H7 (cell line): ENCODE measurements around the gene PTGR1. TPM values are rescaled to one million over a fixed set of nuclear protein-coding genes. Genes with fewer than 3 reads are reported as not detected.

ENCODE experiments used
- DNase-seq: peaks from one replicate; pipeline ENCODE4 v3.0.0; 2012
- H3K27me3 ChIP-seq: 2 replicates; pipeline ENCODE4 v1.6.0; 2011; ENCODE audit warnings: mild to moderate bottlenecking, low read length; ENCODE audit not compliant: control insufficient read depth, insufficient read depth
- H3K36me3 ChIP-seq: replicated peaks from 2 replicates; pipeline ENCODE4 v1.5.1; 2011; ENCODE audit warnings: low read length; ENCODE audit not compliant: control insufficient read depth, insufficient read depth
- H3K4me3 ChIP-seq: 2 replicates; pipeline ENCODE4 v1.5.1; 2011; ENCODE audit warnings: low read depth, mild to moderate bottlenecking, control low read depth, low read length, moderate library complexity; ENCODE audit not compliant: insufficient read depth
- total RNA-seq: library from RNA; depleted of rRNA; stranded (reverse); fragments of >200 nt; shearing (Covaris generic); gene quantifications from 2 replicates; pipeline ENCODE4 v1.2.3, GENCODE V29; 2014; rRNA removed

The PTGR1 gene
- total RNA-seq, 1 experiment from 2014 or later: 199 TPM

DNA sequence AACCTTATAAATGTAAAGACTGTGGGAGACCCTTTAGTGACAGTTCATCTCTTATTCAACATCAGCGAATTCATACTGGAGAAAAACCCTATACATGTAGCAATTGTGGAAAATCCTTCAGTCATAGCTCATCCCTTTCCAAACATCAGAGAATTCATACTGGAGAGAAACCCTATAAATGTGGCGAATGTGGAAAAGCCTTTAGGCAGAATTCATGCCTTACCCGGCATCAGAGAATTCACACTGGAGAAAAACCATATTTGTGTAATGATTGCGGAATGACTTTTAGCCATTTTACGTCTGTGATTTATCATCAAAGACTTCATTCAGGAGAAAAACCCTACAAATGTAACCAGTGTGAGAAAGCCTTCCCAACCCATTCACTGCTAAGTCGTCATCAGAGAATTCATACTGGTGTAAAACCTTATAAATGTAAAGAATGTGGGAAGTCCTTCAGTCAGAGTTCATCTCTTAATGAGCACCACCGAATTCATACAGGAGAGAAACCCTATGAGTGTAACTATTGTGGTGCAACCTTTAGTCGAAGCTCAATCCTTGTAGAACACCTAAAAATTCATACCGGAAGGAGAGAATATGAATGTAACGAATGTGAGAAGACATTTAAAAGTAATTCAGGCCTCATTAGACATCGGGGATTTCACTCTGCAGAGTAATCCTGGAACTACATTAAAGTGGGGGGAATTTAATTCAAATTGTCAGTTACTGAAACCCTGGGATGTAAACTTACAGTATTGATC, 56.8 kb downstream of the PTGR1 start:
- no peaks in the 10 kb centered on the region for H3K27me3 ChIP-seq
- no peak overlapping the region for H3K4me3 ChIP-seq
- no peak for DNase-seq
- H3K36me3 ChIP-seq: peaks cover 54% of the 10 kb centered on the region

DNA sequence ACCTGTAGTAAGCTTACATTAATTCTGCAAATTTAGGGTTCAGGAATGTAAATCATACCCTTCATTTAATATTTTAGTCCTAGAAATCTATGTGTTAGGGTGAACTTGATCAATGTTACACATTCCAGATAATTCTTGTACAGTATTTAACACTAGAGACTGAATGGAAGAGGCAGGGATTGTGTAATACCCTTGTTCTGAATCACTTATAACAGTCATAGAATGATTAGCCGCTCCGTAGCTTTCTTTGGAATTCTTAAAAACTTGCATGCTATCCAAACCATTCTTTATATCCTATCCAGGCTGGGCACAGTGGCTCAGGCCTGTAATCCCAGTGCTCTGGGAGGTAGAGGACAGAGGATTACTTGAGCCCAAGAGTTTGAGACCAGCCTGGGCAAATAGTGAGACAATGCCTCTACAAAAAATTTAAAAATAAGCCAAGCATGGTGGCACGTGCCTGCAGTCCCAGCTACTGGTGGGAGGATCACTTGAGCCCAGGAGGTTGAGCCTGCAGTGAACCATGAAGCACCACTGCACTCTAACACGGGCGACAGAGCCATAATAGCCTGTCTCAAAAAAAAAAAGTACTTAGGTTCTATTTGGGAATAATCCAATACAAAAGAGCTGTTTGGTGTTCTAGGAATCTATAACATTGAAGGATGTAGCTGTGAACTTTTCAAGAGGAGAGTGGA, 66.2 kb downstream of the PTGR1 start:
- Histone ChIP-seq H3K27me3 (no peaks in the 10 kb centered on the region), H3K4me3 (no peak overlapping the region), H3K36me3 (peaks cover 43% of the 10 kb centered on the region)
- DNase-seq: no peak

DNA sequence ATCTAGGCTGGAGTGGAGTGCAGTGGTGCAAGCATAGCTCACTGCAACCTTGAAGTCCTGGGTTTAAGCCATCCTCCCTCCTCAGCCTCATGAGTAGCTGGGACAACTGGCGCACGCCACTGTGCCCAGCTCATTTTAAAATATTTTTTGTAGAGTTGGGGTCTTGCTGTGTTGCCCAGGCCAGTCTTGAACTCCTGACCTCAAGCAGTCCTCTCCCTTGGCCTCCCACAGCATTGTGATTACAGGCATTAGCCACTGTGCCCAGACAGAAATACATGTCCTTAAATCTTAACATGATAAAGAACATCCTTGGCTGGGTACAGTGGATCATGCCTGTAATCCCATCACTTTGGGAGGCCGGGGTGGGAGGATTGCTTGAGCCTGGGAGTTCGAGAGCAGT, 67.7 kb downstream of the PTGR1 start:
- peaks cover 40% of the 10 kb centered on the region for H3K36me3 ChIP-seq
- DNase-seq: no peak

DNA sequence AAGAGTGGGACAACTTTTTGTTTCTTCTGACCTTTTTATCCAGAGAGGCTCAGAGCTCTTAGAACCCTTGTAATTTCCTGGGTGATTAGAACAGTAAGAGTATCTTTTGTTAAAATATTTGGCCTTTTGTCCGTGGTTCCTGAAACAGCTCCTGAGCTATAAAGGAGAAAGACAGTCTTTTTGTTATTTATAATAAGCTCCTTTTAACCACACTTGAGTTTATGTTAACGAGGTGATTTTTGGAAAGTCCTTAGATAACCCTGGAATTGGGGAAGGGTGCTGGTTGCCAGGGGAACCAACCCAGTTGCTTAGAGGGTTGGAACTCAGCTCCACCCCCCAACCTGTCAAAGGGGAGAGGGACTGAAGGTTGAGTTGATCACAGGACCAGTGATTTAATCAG, 69.7 kb downstream of the PTGR1 start:
- Histone ChIP-seq H3K27me3 (no peaks in the 10 kb centered on the region), H3K4me3 (no peak overlapping the region), H3K36me3 (peaks cover 31% of the 10 kb centered on the region)
- DNase-seq: peak; percentile 59

More for the DNA sequence above, 67.7 kb downstream of the PTGR1 start:
- Histone ChIP-seq H3K27me3 (no peaks in the 10 kb centered on the region), H3K4me3 (no peak overlapping the region)

DNA sequence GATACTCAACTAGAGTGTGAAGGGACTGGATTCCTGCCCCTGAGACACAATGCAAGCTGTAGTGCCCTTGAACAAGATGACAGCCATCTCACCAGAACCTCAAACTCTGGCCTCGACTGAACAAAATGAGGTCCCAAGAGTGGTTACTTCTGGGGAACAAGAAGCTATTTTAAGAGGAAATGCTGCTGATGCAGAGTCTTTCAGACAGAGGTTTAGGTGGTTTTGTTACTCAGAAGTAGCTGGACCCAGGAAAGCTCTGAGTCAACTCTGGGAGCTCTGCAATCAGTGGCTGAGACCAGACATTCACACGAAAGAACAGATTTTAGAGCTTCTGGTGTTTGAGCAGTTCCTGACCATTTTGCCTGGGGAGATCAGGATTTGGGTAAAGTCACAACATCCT, 72.1 kb downstream of the PTGR1 start:
- Histone ChIP-seq H3K27me3 (no peaks in the 10 kb centered on the region), H3K36me3 (peaks cover 17% of the 10 kb centered on the region), H3K4me3 (no peak overlapping the region)
- no peak for DNase-seq

DNA sequence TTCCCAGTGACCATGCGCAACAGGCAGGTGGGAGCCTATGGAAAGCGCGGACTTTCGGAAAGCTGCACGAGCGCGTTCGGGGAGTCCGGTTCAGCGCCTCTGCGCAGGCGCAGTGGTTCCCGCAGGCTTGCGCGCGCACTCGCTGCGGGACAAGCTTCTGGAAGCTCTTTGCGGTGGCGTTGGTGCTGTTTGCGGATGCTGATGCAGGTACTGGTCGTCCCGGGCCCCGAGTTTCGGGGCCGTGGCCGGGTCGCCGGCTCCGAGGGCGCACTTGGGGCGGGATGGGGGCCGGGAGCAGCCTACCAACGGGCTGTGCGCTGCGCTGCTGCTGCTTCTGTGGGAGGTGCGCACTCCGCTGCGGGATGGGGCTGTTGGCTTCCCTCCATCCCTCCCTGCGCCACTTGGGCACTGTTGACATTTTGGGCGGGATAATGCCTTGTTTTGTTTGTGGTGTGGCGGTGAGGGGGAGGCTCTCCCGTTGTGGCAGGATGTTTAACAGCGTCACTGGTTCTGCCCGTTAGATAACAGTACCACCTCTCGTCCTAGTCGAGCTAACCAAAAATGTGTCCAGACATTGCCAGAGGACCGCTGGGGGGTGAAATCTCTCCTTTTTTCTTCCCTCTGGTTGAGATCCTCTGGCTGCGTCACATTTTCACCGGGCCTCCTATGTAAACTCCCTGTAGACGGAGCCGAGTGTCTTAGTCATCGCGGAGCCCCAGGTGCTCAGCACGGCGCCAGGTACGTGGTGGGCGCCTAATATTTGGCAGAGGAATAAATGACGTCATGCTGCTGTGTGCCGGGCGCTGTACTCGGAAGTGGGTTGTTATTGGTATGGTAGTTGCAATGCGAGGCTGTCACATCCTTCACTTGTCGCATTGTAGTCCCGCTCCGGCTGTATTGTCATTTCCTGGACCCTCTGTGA, 74.1 kb downstream of the PTGR1 start, which contains the start of gene ZNF483:
TSS of gene ZNF483 (plus strand) at position 124 of the 922 bp plus-strand sequence. CDS start 2,217 bp downstream, outside the sequence.
- H3K27me3 ChIP-seq: no peaks in the 10 kb centered on the region
- peak; percentile 91 for DNase-seq
- H3K4me3 ChIP-seq: peak within 1 kb of the TSS; percentile 86
- H3K36me3 ChIP-seq: peaks cover 8% of the 10 kb centered on the region

DNA sequence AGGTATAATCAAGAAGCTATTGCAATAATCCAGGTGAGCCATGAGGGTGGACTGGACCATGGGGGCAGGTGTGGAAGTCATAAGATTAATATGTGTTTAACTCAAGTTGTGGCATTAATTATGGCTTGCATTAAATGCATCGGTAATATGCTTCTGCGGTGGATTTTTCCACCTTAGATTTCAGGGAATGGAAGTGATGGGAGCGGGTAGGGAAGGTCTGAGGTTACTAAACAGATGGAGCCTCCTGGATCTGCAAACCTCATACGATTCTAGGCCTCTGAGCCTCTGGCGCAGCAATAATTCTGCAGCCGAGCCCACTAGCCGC, 74.8 kb downstream of the PTGR1 start:
- Histone ChIP-seq H3K27me3 (no peaks in the 10 kb centered on the region), H3K4me3 (peak overlapping the region; percentile 86), H3K36me3 (peaks cover 8% of the 10 kb centered on the region)
- DNase-seq: no peak

DNA sequence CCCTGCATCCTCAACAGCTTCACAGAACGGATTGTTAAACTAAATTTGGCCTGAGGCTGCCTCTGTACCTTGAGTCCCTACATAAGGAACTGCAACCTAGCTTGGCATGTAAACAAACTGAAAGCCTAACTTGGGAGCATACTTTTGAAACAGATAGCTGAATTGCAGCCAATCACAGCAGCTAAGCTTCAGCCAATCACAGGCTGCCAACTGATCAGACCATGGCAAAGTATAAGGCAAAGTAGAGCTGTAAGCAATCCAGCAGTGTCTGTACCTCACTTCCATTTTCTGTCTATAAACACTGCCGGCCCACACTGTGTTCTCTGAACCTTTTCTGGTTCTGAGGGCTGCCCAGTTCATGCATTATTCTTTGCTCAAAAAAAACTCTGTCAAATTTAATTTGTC, 83.4 kb downstream of the PTGR1 start:
- no peaks in the 10 kb centered on the region for H3K27me3 ChIP-seq
- no peaks in the 10 kb centered on the region for H3K36me3 ChIP-seq
- no peak for DNase-seq
- H3K4me3 ChIP-seq: no peak overlapping the region

DNA sequence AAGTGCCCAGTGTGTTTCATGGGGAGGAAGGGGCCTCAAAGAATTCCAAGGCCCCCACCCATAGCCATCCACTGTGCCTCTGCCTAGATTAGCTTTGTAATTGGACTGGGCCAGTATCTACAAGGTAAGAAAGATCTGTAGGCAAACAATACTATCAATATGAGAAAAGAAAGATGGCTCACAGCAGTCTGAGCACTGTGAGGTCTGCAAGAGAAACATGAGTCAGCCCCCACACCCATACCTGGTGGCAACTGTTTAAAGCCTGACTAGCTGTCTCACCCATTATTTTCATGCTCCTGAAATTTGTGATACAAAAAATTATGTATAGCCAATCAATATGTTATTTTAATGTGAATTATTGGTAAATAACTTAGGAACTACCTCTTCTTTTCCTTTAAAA, 84.5 kb downstream of the PTGR1 start:
- H3K4me3 ChIP-seq: no peak overlapping the region
- no peak for DNase-seq
- H3K36me3 ChIP-seq: no peaks in the 10 kb centered on the region
- no peaks in the 10 kb centered on the region for H3K27me3 ChIP-seq

Other genes starting within 250 kb of the PTGR1 start
- gene ECPAS, start 115.3 kb downstream of the PTGR1 start, total RNA-seq: 92.6 and 111 TPM in 2 replicates
- 50.3 and 62.9 TPM in 2 replicates for gene ZNF483, start 74.5 kb downstream of the PTGR1 start, total RNA-seq
- gene DNAJC25, start 31.7 kb upstream of the PTGR1 start, total RNA-seq: 6.1 and 10.3 TPM in 2 replicates
- gene GNG10, start 62.0 kb upstream of the PTGR1 start, total RNA-seq: 27.7 and 30.1 TPM in 2 replicates
- not detected in 2 replicates for gene SHOC1, start 195.3 kb upstream of the PTGR1 start, total RNA-seq